CD4-positive, alpha-beta T cell treated with Interleukin-17A for 1 hour (primary cell): ENCODE results near the gene TMCO1.
"Not testable (repeated sequence)": the region's sequence is repeated elsewhere in the genome, so short reads cannot be mapped to it uniquely, and the experiment has no call there.

Experiments
- DNase-seq: peaks from one replicate; pipeline ENCODE4 v3.0.0-alpha.2; 2020

TMCO1 gene

GRCh38 chr1:165744913-165745312 is 23.8 kb downstream of the TMCO1 start:
- not testable (repeated sequence) for DNase-seq

GRCh38 chr1:165742194-165742593 is 26.5 kb downstream of the TMCO1 start:
- DNase-seq = no peak

- no peak for DNase-seq
Observed at GRCh38 chr1:165738794-165739193, 29.9 kb downstream of the TMCO1 start.

- no peak for DNase-seq
Observed at GRCh38 chr1:165737196-165737595, 31.5 kb downstream of the TMCO1 start.

- no peak for DNase-seq
Observed at GRCh38 chr1:165734906-165735305, 33.8 kb downstream of the TMCO1 start.

- DNase-seq = no peak
Observed at GRCh38 chr1:165726841-165727240, 41.8 kb downstream of the TMCO1 start.

- no peak for DNase-seq
Observed at GRCh38 chr1:165726169-165726568, 42.5 kb downstream of the TMCO1 start.

GRCh38 chr1:165717918-165718515 is 50.7 kb downstream of the TMCO1 start:
- DNase-seq = peak; percentile 50

- not testable (repeated sequence) for DNase-seq
Observed at GRCh38 chr1:165716265-165717051, 52.2 kb downstream of the TMCO1 start.

GRCh38 chr1:165712764-165713163 is 55.9 kb downstream of the TMCO1 start:
- no peak for DNase-seq

GRCh38 chr1:165707984-165708706 is 60.5 kb downstream of the TMCO1 start:
- DNase-seq = no peak

- no peak for DNase-seq
Observed at GRCh38 chr1:165703648-165704047, 65.0 kb downstream of the TMCO1 start.

GRCh38 chr1:165701922-165702321 is 66.7 kb downstream of the TMCO1 start:
- not testable (repeated sequence) for DNase-seq

- DNase-seq = no peak
Observed at GRCh38 chr1:165699577-165699976, 69.1 kb downstream of the TMCO1 start.

- DNase-seq = no peak
Observed at GRCh38 chr1:165698761-165699052, 70.0 kb downstream of the TMCO1 start.

GRCh38 chr1:165697881-165698760 is 70.5 kb downstream of the TMCO1 start, which contains the start of gene ALDH9A1:
TSS of gene ALDH9A1 (minus strand) at chr1:165698562. CDS start at chr1:165698558, 4 bp downstream.
- DNase-seq = peak; percentile 89

GRCh38 chr1:165697491-165697880 is 71.2 kb downstream of the TMCO1 start:
- no peak for DNase-seq

- DNase-seq = no peak
Observed at GRCh38 chr1:165696625-165697100, 72.0 kb downstream of the TMCO1 start.

GRCh38 chr1:165695031-165695430 is 73.6 kb downstream of the TMCO1 start:
- no peak for DNase-seq

- no peak for DNase-seq
Observed at GRCh38 chr1:165688046-165688445, 80.6 kb downstream of the TMCO1 start.

- no peak for DNase-seq
Observed at GRCh38 chr1:165686971-165687433, 81.7 kb downstream of the TMCO1 start.

GRCh38 chr1:165686121-165686970 is 82.3 kb downstream of the TMCO1 start:
- DNase-seq = no peak
